Measurements from ENCODE around the gene TOX3. TPM values are rescaled to one million over a fixed set of nuclear protein-coding genes. Genes with fewer than 3 reads are reported as not detected.

Gene TOX3
- total RNA-seq, 1 donor, result not detected

DNA sequence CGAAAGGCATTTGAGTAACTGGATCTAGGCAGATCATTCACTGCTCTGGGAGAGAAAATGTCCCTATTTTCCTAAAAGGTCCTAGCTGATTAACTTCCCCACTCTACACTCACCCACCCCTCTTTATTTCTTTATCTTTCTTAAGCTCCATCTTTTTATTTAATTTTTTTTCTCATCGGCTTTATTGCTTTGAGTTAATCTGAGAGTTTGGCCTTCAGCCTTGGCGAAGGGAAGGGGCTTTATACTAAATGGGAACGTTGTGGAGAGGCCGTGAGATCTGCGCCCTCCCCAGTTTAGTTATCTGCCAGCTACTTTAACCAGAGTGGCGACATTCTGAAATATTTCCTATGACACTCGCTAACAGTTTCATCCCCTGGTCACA lies 882 bp upstream of the TOX3 start:
- no peak for DNase-seq (ENCODE audit: low read depth)
- H3K4me3 ChIP-seq (ENCODE audit: low read depth, low read length), result no peak overlapping the region
- TF ChIP-seq CTCF (IDR thresholded peaks at IDR 0.05; ENCODE audit: insufficient read depth, low read depth, low read length), result no peak

- no peak for TF ChIP-seq CTCF (IDR thresholded peaks at IDR 0.05; ENCODE audit: insufficient read depth, low read depth, low read length)
- no peak for DNase-seq (ENCODE audit: low read depth)
- H3K4me3 ChIP-seq (ENCODE audit: low read depth, low read length), result no peak overlapping the region
These were observed 496 bp downstream of the TOX3 start for GRCh38 chr16:52546291-52547003.

DNA sequence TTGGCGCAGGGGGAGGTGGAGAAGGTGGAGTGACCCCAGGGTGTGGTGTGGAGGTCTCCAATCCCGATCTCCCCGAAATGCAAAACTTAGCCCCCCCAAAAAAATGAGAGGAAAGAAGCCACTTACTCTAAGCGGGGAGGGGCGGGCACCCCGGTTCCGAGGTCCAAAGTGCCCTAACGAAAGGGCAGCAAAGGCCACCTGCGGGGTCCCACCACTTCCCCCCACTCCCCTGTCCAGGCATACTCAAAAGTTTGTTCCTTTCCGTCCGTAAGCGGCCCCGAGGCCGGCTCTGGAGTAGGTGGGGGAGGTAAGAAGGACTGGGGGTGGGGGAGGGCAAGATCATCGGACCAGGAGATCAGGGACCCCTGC lies 1.1 kb downstream of the TOX3 start:
- DNase-seq (ENCODE audit: low read depth), result no peak
- H3K4me3 ChIP-seq (ENCODE audit: low read depth, low read length), result no peak overlapping the region
- no peak for TF ChIP-seq CTCF (IDR thresholded peaks at IDR 0.05; ENCODE audit: insufficient read depth, low read depth, low read length)

DNA sequence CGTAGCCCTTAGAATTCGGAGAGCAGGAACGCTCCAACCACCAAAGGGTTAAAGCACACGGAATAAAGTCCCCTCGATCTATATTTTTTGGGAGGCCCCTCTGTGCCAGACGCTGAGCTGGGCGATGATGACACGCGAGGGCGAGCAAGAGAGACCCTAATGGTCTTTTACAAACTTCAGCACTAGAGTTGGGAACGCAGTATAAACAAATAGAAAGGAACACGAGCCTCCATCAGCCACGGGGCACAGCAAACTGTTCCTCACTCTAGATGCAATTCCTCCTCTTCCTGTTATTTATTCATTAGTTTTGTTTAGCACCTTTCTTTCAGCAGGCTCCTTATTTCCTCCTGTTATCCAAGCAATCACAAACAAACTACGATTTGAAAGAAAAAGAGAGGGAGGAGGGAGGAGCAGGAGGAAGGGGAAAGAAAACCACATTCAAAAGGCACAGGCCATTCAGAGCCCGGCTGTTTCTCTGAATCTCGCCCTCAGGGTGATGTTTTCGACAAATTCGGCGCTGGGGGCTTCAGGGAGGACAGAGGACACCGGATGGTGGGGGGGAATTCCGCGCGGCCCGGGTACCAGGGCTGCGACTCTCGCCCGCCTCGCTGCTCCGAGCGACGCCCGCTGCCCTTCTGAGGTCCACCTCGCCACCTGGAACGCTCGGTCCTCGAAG lies 1.6 kb downstream of the TOX3 start:
- H3K4me3 ChIP-seq (ENCODE audit: low read depth, low read length), result no peak overlapping the region
- TF ChIP-seq CTCF (IDR thresholded peaks at IDR 0.05; ENCODE audit: insufficient read depth, low read depth, low read length), result no peak
- no peak for DNase-seq (ENCODE audit: low read depth)

DNA sequence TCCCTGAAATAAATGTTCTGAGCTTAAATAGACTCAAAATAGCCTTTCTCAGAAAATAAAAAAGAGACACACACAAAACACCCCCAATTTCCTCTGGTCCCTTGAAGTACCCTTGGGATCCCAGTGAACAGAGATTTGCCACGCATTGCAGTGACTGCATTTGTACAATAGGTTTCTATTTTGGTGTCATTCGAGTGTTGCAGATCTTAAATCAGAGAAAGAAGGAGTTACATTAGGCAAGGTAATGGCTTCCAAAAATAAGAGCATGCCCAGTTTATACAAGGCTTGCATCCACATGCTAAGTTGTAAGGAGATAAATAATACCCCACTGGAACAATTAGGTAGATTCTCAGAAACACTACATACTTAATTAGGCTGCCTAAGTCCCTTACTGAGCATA lies 2.2 kb downstream of the TOX3 start:
- DNase-seq (ENCODE audit: low read depth), result no peak
- TF ChIP-seq CTCF (IDR thresholded peaks at IDR 0.05; ENCODE audit: insufficient read depth, low read depth, low read length), result no peak
- H3K4me3 ChIP-seq (ENCODE audit: low read depth, low read length), result no peak overlapping the region

DNA sequence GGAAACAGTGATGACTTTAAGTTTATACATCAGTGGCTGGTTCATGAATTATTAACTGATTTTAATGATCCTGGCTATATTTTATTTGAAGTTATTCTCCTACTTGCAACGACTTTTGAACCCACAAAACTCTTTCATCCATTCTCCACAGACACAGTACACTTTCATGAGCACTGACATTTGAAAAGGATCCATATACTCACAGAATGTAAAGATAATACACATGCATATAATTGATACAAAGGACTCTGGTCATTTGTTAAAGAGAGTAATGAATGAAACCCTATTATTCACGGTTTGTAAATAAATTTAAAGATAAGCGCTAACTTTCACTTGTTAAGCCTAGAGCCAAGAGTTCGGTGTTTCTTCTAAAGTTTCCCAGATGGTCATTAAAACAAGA lies 3.3 kb downstream of the TOX3 start:
- no peak overlapping the region for H3K4me3 ChIP-seq (ENCODE audit: low read depth, low read length)
- no peak for DNase-seq (ENCODE audit: low read depth)

More for the DNA sequence above, 3.3 kb downstream of the TOX3 start:
- no peak for TF ChIP-seq CTCF (IDR thresholded peaks at IDR 0.05; ENCODE audit: insufficient read depth, low read depth, low read length)

Data from fibroblast of villous mesenchyme (primary cell).